Brain microvascular endothelial cell (primary cell): ENCODE measurements around the gene PSME1.
A peak's percentile ranks its signal among the peaks of the same experiment; 100 is the strongest.

ENCODE experiments used
- DNase-seq: peaks from one replicate; pipeline ENCODE4 v3.0.0-alpha.2; 2020
- H3K27ac ChIP-seq: fragments of 250-450 bp; sonication (Bioruptor Pico); 2 replicates; pipeline ENCODE4 v1.5.1; 2020; ENCODE audit warnings: mild to moderate bottlenecking, moderate library complexity
- H3K27me3 ChIP-seq: fragments of 250-450 bp; sonication (Bioruptor Pico); replicated peaks from 2 replicates; pipeline ENCODE4 v1.5.1; 2020; ENCODE audit warnings: mild to moderate bottlenecking
- H3K36me3 ChIP-seq: fragments of 250-450 bp; sonication (Bioruptor Pico); replicated peaks from 2 replicates; pipeline ENCODE4 v1.5.1; 2020; ENCODE audit warnings: mild to moderate bottlenecking
- H3K4me3 ChIP-seq: 2 replicates; pipeline ENCODE4 v1.5.1; 2011; ENCODE audit warnings: low read depth, mild to moderate bottlenecking, control low read depth, low read length, moderate library complexity
- CTCF ChIP-seq: IDR thresholded peaks from 2 replicates; pipeline ENCODE4 v1.5.1; 2011; ENCODE audit warnings: low read depth, mild to moderate bottlenecking, moderate library complexity, low read length, control low read depth, inconsistent platforms; ENCODE audit errors: missing control alignments
- in situ Hi-C: cut with HindIII; loops from 2 replicates; pipeline ENCODE4 v1.10.0; 2017; ENCODE audit warnings: low sequenced_read_pairs, low pct_ligation_motif_present

The PSME1 gene

DNA sequence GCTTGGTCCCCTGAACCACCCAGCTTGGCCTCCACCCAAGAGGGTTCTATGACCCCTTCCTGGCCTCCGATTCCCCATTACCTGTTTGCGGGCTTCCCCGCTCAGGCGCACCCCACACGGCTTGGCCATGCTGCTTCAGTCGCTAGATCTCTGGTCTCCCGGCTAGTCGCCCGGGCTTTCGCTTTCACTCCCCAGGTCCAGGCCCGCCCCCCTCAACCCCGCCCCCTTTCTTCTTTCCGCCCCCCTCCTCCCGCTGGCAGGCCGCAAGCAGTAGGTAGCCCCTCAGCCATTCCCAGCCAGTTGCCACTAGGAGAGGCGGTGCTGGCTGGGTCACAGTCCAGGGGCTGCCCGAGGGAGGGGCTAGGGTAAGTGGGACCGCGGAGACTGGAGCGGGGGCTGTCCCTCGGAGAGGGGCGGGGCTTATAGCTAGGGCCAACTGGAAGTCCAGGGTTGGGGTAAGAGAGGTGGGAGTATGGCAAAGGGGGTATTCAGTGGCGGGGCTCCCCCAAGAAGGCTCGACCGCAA lies 10.5 kb downstream of the PSME1 start, which contains the start of gene PSME2:
PSME2 (minus strand) TSS at position 158 of the 525 bp plus-strand sequence; CDS start at position 129, 29 bp downstream.
- Histone ChIP-seq H3K4me3 (peak within 1 kb of the TSS; percentile 91), H3K36me3 (peaks cover 27% of the 10 kb centered on the region), H3K27me3 (no peaks in the 10 kb centered on the region), H3K27ac (peak within 1 kb of the TSS; percentile 82)
- DNase-seq, result peak; percentile 96
- in situ Hi-C loops, result no loop called here
- peak; percentile 2 for TF ChIP-seq CTCF

DNA sequence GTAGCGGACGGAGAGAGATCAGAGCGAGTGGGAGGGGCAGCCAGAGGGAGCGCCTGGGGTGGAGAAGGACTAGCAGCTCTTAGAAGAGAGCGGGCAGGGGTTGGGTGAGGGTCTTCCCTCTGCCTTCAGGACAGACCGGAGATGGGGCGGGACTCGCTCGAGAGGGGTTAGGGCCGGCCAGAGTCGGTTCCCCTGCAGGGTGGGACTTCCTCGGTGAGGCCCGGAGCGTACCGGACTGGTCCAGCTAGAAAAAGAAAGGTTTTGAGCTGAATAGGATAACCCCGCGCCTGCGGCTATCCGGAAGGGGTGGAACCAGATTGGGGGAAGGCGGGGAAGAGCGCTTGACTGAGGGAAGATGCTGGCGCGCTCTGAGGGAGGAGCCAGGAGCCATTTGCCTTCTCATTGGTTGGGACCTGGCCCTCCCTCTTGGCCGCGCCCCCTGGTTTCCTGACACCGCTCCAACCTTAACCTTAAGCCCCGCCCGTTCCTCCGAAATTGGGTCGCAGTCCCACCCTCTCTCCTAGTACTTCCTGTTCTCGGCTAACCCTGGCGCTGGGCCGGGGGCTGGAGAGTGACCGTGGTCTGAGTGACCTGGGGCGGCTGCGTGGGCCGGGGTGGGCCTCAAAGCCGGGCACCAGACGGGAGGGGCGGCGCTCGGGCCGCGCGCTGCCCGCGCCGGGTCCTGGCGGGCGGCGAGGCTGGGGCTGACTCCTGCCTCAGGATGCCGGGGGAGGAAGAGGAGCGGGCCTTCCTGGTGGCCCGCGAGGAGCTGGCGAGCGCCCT lies 11.2 kb downstream of the PSME1 start, which contains the start of gene RNF31:
RNF31 (plus strand) TSS at position 521 of the 783 bp plus-strand sequence; CDS start at position 722, 201 bp downstream.
- Histone ChIP-seq H3K36me3 (peaks cover 33% of the 10 kb centered on the region), H3K27ac (peak within 1 kb of the TSS; percentile 82)

GRCh38 chr14:24147761-24148428 lies 11.9 kb downstream of the PSME1 start:
- TF ChIP-seq CTCF, result no peak

More for the DNA sequence above, 11.2 kb downstream of the PSME1 start, which contains the start of gene RNF31:
- peak within 1 kb of the TSS; percentile 91 for H3K4me3 ChIP-seq
- H3K27me3 ChIP-seq, result no peaks in the 10 kb centered on the region
- in situ Hi-C loops, result no loop called here
- no peak for TF ChIP-seq CTCF
- peak; percentile 97 for DNase-seq

DNA sequence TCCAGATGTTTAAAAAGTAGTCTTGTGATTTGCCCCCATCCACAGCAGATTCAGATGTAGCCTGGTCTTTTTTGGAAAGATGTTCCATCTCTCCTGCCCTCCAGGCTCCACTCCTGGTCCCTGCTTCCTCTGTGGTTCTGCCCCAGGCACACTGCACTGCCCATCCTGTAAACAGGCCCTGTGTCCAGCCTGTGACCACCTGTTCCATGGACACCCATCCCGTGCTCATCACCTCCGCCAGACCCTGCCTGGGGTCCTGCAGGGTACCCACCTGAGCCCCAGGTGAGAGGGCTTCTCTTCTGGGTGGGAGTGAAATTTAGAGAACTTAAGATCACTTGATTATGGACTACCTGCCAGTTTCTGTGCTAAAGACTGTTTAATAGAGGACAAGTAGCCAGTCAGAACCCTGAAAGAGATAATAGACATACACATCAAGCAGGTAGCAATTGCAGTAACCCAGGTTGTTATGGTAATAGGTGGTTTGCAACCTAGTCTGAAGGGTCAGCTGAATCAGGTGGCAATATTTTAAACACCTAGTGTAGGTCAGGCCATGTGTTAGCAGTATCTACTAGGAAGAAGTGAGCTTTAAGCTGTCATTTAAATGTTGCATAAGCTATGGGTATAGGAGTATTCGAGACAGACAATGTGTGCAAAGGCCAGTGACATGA lies 13.4 kb downstream of the PSME1 start:
- no peak overlapping the region for H3K4me3 ChIP-seq
- DNase-seq, result no peak
- peaks cover 33% of the 10 kb centered on the region for H3K36me3 ChIP-seq
- in situ Hi-C loops, result no loop called here
- no peak overlapping the region for H3K27ac ChIP-seq
- no peak for TF ChIP-seq CTCF
- no peaks in the 10 kb centered on the region for H3K27me3 ChIP-seq

More at GRCh38 chr14:24147761-24148428, 11.9 kb downstream of the PSME1 start:
- Histone ChIP-seq H3K4me3 (peak overlapping the region; percentile 91), H3K36me3 (peaks cover 38% of the 10 kb centered on the region), H3K27ac (peak overlapping the region; percentile 46), H3K27me3 (no peaks in the 10 kb centered on the region)
- in situ Hi-C loops, result no loop called here
- DNase-seq, result no peak

DNA sequence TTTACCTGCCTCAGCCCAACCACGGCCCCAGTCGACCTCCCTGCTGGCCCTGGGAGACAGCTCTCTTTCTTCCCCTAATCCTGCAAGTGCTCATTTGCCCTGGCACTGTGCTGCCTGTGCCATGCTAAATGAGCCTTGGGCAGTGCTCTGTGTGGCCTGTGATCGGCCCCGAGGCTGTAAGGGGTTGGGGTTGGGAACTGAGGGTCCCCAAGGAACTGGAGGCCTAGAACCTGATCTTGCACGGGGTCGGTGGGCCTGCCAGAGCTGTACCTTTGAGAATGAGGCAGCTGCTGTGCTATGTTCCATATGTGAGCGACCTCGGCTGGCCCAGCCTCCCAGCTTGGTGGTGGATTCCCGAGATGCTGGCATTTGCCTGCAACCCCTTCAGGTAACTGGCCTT lies 14.1 kb downstream of the PSME1 start:
- in situ Hi-C loops, result no loop called here
- no peak for DNase-seq
- H3K27me3 ChIP-seq, result no peaks in the 10 kb centered on the region
- no peak overlapping the region for H3K4me3 ChIP-seq
- peaks cover 39% of the 10 kb centered on the region for H3K36me3 ChIP-seq
- no peak for TF ChIP-seq CTCF
- H3K27ac ChIP-seq, result no peak overlapping the region
